GM12891 (cell line): ENCODE results near the gene KCND2.

Source experiments
- POLR2A ChIP-seq: IDR thresholded peaks from 2 replicates; pipeline ENCODE4 v1.6.1; 2011; ENCODE audit warnings: low read depth, low read length, control low read depth
- POLR2AphosphoS5 ChIP-seq: IDR thresholded peaks from 2 replicates; pipeline ENCODE4 v1.6.1; 2011; ENCODE audit warnings: low read depth, low read length, control low read depth

GRCh38 chr7:120724448-120724847 is 451.5 kb downstream of the KCND2 start:
- TF ChIP-seq POLR2A: no peak
- no peak for TF ChIP-seq POLR2AphosphoS5
